ENCODE data around the gene TCEANC2. TPM values are rescaled to one million over a fixed set of nuclear protein-coding genes. Genes with fewer than 3 reads are reported as not detected.

The TCEANC2 gene
- total and polyA plus RNA-seq, 2 donors (not counting 3 experiments of a cell fraction or from before 2014, with no cell fraction given) = 3.2 to 6.1 TPM

DNA sequence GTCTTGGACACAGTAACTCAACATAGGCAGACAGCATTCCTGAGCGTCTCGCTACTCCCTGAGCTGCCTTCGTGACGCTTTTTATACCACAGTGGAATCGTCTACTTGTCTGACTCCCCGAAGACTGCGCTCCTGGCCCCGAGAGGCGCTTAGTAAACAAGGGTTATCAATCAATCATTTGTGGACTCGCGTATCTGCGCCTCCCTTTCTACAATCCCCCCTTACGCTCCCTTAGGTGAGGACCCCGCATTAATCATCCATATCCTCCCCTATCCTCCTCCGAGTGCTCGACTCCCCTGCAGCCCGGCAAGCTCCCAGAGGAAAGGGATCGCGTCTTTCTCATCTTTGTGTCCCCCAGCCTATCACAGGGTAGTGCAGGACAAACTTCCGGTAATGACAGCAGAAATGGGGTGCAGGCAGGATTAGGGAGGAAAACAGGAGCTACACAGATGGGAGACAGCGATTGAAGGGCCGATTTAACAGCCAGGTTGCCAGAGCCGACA is 926 bp upstream of the TCEANC2 start:
- no peaks in the 10 kb centered on the region for H4K20me1 ChIP-seq (replicated peaks; ENCODE audit: control insufficient read depth, extremely low read depth, insufficient read depth, low read length)
- BruUV-seq (replicated peaks) = no TSS peak
- H3K27ac ChIP-seq (ENCODE audit: insufficient read depth, low read depth, low read length) = peak overlapping the region; percentile 52
- peaks cover 18% of the 10 kb centered on the region for H3K4me1 ChIP-seq (ENCODE audit: control insufficient read depth, extremely low read depth, insufficient read depth, low read length)
- DNase-seq (ENCODE audit: low read depth, low spot score) = peak; percentile 55
- H3K36me3 ChIP-seq (ENCODE audit: control insufficient read depth in 2 of 2, extremely low read depth in 1 of 2, insufficient read depth in 2 of 2, low read length in 2 of 2) = no peaks in the 10 kb centered on the region
- H3K27me3 ChIP-seq (ENCODE audit: control insufficient read depth in 2 of 2, insufficient read depth in 2 of 2, low read length in 2 of 2) = no peaks in the 10 kb centered on the region
- H3K9me3 ChIP-seq (replicated peaks; ENCODE audit: control insufficient read depth, insufficient read depth, low read length) = no peaks in the 10 kb centered on the region
- peak overlapping the region; percentile 77 for H3K9ac ChIP-seq (replicated peaks; ENCODE audit: extremely low read depth, insufficient read depth, low read length)
- TF ChIP-seq MYC (IDR thresholded peaks at IDR 0.05; ENCODE audit: low read depth, low read length) (no peak), MAX (IDR thresholded peaks at IDR 0.05; ENCODE audit: insufficient read depth, insufficient read length) (no peak), JUN (IDR thresholded peaks at IDR 0.05; ENCODE audit: borderline replicate concordance, insufficient read depth, insufficient read length, low read depth) (no peak)
- TF ChIP-seq, protein P1, sequence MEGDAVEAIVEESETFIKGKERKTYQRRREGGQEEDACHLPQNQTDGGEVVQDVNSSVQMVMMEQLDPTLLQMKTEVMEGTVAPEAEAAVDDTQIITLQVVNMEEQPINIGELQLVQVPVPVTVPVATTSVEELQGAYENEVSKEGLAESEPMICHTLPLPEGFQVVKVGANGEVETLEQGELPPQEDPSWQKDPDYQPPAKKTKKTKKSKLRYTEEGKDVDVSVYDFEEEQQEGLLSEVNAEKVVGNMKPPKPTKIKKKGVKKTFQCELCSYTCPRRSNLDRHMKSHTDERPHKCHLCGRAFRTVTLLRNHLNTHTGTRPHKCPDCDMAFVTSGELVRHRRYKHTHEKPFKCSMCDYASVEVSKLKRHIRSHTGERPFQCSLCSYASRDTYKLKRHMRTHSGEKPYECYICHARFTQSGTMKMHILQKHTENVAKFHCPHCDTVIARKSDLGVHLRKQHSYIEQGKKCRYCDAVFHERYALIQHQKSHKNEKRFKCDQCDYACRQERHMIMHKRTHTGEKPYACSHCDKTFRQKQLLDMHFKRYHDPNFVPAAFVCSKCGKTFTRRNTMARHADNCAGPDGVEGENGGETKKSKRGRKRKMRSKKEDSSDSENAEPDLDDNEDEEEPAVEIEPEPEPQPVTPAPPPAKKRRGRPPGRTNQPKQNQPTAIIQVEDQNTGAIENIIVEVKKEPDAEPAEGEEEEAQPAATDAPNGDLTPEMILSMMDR (IDR thresholded peaks at IDR 0.05; ENCODE audit: extremely low read depth in 1 of 2, insufficient read depth in 1 of 2, low read depth in 1 of 2, low read length in 2 of 2) = no peak
- no peaks in the 10 kb centered on the region for H3K9me1 ChIP-seq (replicated peaks; ENCODE audit: control insufficient read depth, extremely low read depth, insufficient read depth, low read length)
- dilution Hi-C loops (cut with MboI; ENCODE audit: extremely low pct_ligation_motif_present, low sequenced_read_pairs) (no loop called here), intact Hi-C loops (cut with micrococcal nuclease) (loop anchor here (2.0 to 5.0 kb wide), 3 partner anchors 355 to 662 kb away; partner anchors contain the start of genes SSBP3 and TTC4)
- CTCF ChIA-PET = interaction anchor here (0.9 to 2.2 kb wide), 5 partner anchors 8 to 437 kb away, joined by 3 to 8 read pairs (median 5); no protein-coding TSS in a partner anchor
- POLR2A ChIA-PET = no interaction called here
- peak overlapping the region; percentile 37 for H2AFZ ChIP-seq (ENCODE audit: low read depth, low read length)
- FAIRE-seq = peak; percentile 61
- H3K4me3 ChIP-seq (replicated peaks in 1 of 3; ENCODE audit: insufficient read depth in 1 of 3, low read depth in 1 of 3, low read length in 3 of 3) = peak overlapping the region; percentile 81 to 96 (median 91)
- H3K79me2 ChIP-seq (ENCODE audit: control insufficient read depth, insufficient read depth, low read length) = peaks cover 28% of the 10 kb centered on the region
- peak overlapping the region; percentile 94 for H3K4me2 ChIP-seq (ENCODE audit: insufficient read depth, low read length)
